ENCODE measurements around the gene PLXNB1.
A peak's percentile ranks its signal among the peaks of the same experiment; 100 is the strongest.

PLXNB1 gene

GRCh38 chr3:48459331-48459730 is 29.4 kb upstream of the PLXNB1 start:
- Histone ChIP-seq H3K9ac (ENCODE audit: insufficient read length) (no peak overlapping the region), H3K9me3 (ENCODE audit: low read depth, low read length) (no peaks in the 10 kb centered on the region), H3K4me3 (no peak overlapping the region), H3K36me3 (ENCODE audit: insufficient read depth, low read length) (peaks cover 6% of the 10 kb centered on the region; the same call in 1 of the 2 replicates), H3K27ac (no peak overlapping the region)
- DNase-seq (ENCODE audit: low read depth, low spot score) = no peak
- TF ChIP-seq POLR2AphosphoS5 (IDR thresholded peaks at IDR 0.05; ENCODE audit: borderline replicate concordance, low read depth, low read length) (no peak), FOXP2 (optimal IDR thresholded peaks at IDR 0.05; ENCODE audit: control extremely low read depth, extremely low read length, insufficient read depth) (no peak), EZH2 (IDR thresholded peaks at IDR 0.05) (no peak)

- peaks cover 14% of the 10 kb centered on the region; the same call in 1 of the 2 replicates for H3K36me3 ChIP-seq (ENCODE audit: insufficient read depth, low read length)
- H3K4me3 ChIP-seq = no peak overlapping the region
- no peak for DNase-seq (ENCODE audit: low read depth, low spot score)
- TF ChIP-seq FOXP2 (optimal IDR thresholded peaks at IDR 0.05; ENCODE audit: control extremely low read depth, extremely low read length, insufficient read depth) (no peak), POLR2AphosphoS5 (IDR thresholded peaks at IDR 0.05; ENCODE audit: borderline replicate concordance, low read depth, low read length) (no peak), EZH2 (IDR thresholded peaks at IDR 0.05) (no peak)
- H3K9ac ChIP-seq (ENCODE audit: insufficient read length) = no peak overlapping the region
- H3K9me3 ChIP-seq (ENCODE audit: low read depth, low read length) = no peaks in the 10 kb centered on the region
- no peak overlapping the region for H3K27ac ChIP-seq
Measured at GRCh38 chr3:48456456-48456855, 26.6 kb upstream of the PLXNB1 start.

DNA sequence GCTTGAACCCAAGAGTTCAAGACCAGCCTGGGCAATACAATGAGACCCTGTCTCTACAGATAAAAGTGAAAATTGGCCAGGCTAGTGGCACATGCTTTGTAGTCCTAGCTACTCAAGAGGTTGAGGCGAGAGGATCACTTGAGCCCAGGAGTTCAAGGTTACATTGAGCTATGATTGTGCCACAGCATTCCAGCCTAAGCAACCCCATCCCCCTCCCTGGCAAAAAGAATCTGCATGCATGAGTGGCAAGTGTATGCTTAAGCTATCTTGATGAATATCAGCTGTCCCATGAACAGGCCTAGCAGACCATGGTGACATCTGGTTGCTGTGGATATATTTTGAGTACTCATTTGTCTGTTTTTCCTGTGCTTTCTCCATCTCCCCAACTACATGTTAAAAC is 21.4 kb upstream of the PLXNB1 start:
- no peak for TF ChIP-seq FOXP2 (optimal IDR thresholded peaks at IDR 0.05; ENCODE audit: control extremely low read depth, extremely low read length, insufficient read depth)
- no peak for TF ChIP-seq POLR2AphosphoS5 (IDR thresholded peaks at IDR 0.05; ENCODE audit: borderline replicate concordance, low read depth, low read length)
- TF ChIP-seq EZH2 (IDR thresholded peaks at IDR 0.05) = no peak
- Histone ChIP-seq H3K9me3 (ENCODE audit: low read depth, low read length) (no peaks in the 10 kb centered on the region), H3K4me3 (no peak overlapping the region), H3K9ac (ENCODE audit: insufficient read length) (no peak overlapping the region), H3K27ac (no peak overlapping the region), H3K36me3 (ENCODE audit: insufficient read depth, low read length) (peaks cover 10% of the 10 kb centered on the region; the same call in 1 of the 2 replicates)
- no peak for DNase-seq (ENCODE audit: low read depth, low spot score)

- TF ChIP-seq POLR2AphosphoS5 (IDR thresholded peaks at IDR 0.05; ENCODE audit: borderline replicate concordance, low read depth, low read length) (peak; percentile 86), EZH2 (IDR thresholded peaks at IDR 0.05) (no peak), FOXP2 (optimal IDR thresholded peaks at IDR 0.05; ENCODE audit: control extremely low read depth, extremely low read length, insufficient read depth) (no peak)
- Histone ChIP-seq H3K4me3 (peak within 1 kb of the TSS; percentile 77), H3K9me3 (ENCODE audit: low read depth, low read length) (no peaks in the 10 kb centered on the region), H3K9ac (ENCODE audit: insufficient read length) (peak within 1 kb of the TSS; percentile 61), H3K27ac (no peak within 1 kb of the TSS), H3K36me3 (ENCODE audit: insufficient read depth, low read length) (peaks cover 5% of the 10 kb centered on the region; the same call in 1 of the 2 replicates)
- no peak for DNase-seq (ENCODE audit: low read depth, low spot score)
Measured at GRCh38 chr3:48446425-48447193, 16.7 kb upstream of the PLXNB1 start, which contains the start of gene ATRIP. Gene ATRIP (plus strand): TSS chr3:48446737. CDS start chr3:48446846, 109 bp downstream.

- Histone ChIP-seq H3K9me3 (ENCODE audit: low read depth, low read length) (no peaks in the 10 kb centered on the region), H3K36me3 (ENCODE audit: insufficient read depth, low read length) (peaks cover 5% of the 10 kb centered on the region; the same call in 1 of the 2 replicates), H3K4me3 (peak overlapping the region; percentile 77), H3K27ac (no peak overlapping the region), H3K9ac (ENCODE audit: insufficient read length) (peak overlapping the region; percentile 61)
- TF ChIP-seq POLR2AphosphoS5 (IDR thresholded peaks at IDR 0.05; ENCODE audit: borderline replicate concordance, low read depth, low read length) (no peak), FOXP2 (optimal IDR thresholded peaks at IDR 0.05; ENCODE audit: control extremely low read depth, extremely low read length, insufficient read depth) (no peak), EZH2 (IDR thresholded peaks at IDR 0.05) (no peak)
- DNase-seq (ENCODE audit: low read depth, low spot score) = no peak
Measured at GRCh38 chr3:48446043-48446424, 16.1 kb upstream of the PLXNB1 start.

- no peak for DNase-seq (ENCODE audit: low read depth, low spot score)
- Histone ChIP-seq H3K4me3 (peak overlapping the region; percentile 77), H3K9ac (ENCODE audit: insufficient read length) (no peak overlapping the region), H3K9me3 (ENCODE audit: low read depth, low read length) (no peaks in the 10 kb centered on the region), H3K27ac (no peak overlapping the region), H3K36me3 (ENCODE audit: insufficient read depth, low read length) (peaks cover 5% of the 10 kb centered on the region; the same call in 1 of the 2 replicates)
- TF ChIP-seq POLR2AphosphoS5 (IDR thresholded peaks at IDR 0.05; ENCODE audit: borderline replicate concordance, low read depth, low read length) = no peak
- no peak for TF ChIP-seq FOXP2 (optimal IDR thresholded peaks at IDR 0.05; ENCODE audit: control extremely low read depth, extremely low read length, insufficient read depth)
- TF ChIP-seq EZH2 (IDR thresholded peaks at IDR 0.05) = no peak
Measured at GRCh38 chr3:48445277-48445882, 15.5 kb upstream of the PLXNB1 start.

DNA sequence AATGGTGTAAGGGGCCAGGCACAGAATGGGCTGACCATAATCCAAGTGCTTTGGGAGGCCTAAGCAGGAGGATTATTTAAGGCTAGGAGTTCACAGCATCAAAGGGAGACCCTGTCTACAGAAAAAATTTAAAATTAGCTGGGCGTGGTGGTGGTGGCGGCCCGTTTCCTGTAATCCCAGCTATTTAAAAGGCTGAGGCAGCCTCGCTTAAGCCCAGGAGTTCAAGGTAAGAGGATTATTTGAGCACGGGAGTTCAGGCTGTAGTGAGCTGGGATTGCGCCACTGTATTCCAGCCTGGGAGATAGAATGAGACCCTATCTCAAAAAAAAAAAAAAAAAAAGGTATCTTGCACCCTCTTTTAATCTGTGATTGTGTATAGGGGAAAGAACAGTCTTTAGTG is 12.1 kb upstream of the PLXNB1 start:
- DNase-seq (ENCODE audit: low read depth, low spot score) = no peak
- Histone ChIP-seq H3K4me3 (peak overlapping the region; percentile 86; the same call in 1 of the 2 replicates), H3K9me3 (ENCODE audit: low read depth, low read length) (no peaks in the 10 kb centered on the region), H3K27ac (no peak overlapping the region), H3K36me3 (ENCODE audit: insufficient read depth, low read length) (peaks cover 5% of the 10 kb centered on the region; the same call in 1 of the 2 replicates), H3K9ac (ENCODE audit: insufficient read length) (no peak overlapping the region)
- TF ChIP-seq POLR2AphosphoS5 (IDR thresholded peaks at IDR 0.05; ENCODE audit: borderline replicate concordance, low read depth, low read length) (no peak), FOXP2 (optimal IDR thresholded peaks at IDR 0.05; ENCODE audit: control extremely low read depth, extremely low read length, insufficient read depth) (no peak), EZH2 (IDR thresholded peaks at IDR 0.05) (no peak)

DNA sequence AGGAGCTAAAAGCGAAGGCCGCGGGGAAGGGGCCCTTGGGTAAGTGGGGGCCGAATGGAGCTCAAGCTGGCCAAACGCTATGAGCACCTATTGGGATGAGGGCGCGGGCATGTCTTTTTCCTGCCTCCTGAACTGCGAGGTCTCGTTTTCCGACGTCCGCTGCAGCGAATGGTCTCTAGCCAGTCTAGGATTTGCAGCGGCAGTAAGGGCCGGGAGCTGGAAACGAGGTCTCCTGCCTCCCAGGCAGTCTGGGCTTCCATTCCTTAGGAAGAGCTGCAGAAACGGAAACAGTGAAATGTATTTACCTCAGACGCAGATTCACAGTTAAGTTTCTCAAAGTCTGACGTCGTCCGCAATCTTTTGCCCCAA is 10.7 kb upstream of the PLXNB1 start:
- peak overlapping the region; percentile 81 for H3K9ac ChIP-seq (ENCODE audit: insufficient read length)
- DNase-seq (ENCODE audit: low read depth, low spot score) = no peak
- H3K4me3 ChIP-seq = peak overlapping the region; percentile 86
- TF ChIP-seq POLR2AphosphoS5 (IDR thresholded peaks at IDR 0.05; ENCODE audit: borderline replicate concordance, low read depth, low read length) (no peak), EZH2 (IDR thresholded peaks at IDR 0.05) (no peak), FOXP2 (optimal IDR thresholded peaks at IDR 0.05; ENCODE audit: control extremely low read depth, extremely low read length, insufficient read depth) (no peak)
- H3K36me3 ChIP-seq (ENCODE audit: insufficient read depth, low read length) = peaks cover 5% of the 10 kb centered on the region; the same call in 1 of the 2 replicates
- no peaks in the 10 kb centered on the region for H3K9me3 ChIP-seq (ENCODE audit: low read depth, low read length)
- no peak overlapping the region for H3K27ac ChIP-seq
